ENCODE measurements around the gene RMP24.
"Not testable (repeated sequence)": the region's sequence is repeated elsewhere in the genome, so short reads cannot be mapped to it uniquely, and the experiment has no call there.

The RMP24 gene

GRCh38 chr18:35972197-35973000, at the start of gene RMP24:
RMP24 (plus strand) TSS chr18:35972679.
- peak; percentile 95 to 98 (median 96) for DNase-seq

GRCh38 chr18:35923939-35924684, 48.4 kb upstream of the RMP24 start:
- no peak for DNase-seq

- no peak for DNase-seq
Measured at GRCh38 chr18:35926884-35927283, 45.6 kb upstream of the RMP24 start.

- no peak for DNase-seq
Measured at GRCh38 chr18:35927430-35927829, 45.0 kb upstream of the RMP24 start.

- no peak for DNase-seq
Measured at GRCh38 chr18:35933982-35934381, 38.5 kb upstream of the RMP24 start.

- DNase-seq: no peak
Measured at GRCh38 chr18:35934891-35935290, 37.6 kb upstream of the RMP24 start.

GRCh38 chr18:35935805-35936204, 36.7 kb upstream of the RMP24 start:
- no peak for DNase-seq

GRCh38 chr18:35936951-35937350, 35.5 kb upstream of the RMP24 start:
- no peak for DNase-seq

GRCh38 chr18:35938158-35938557, 34.3 kb upstream of the RMP24 start:
- DNase-seq: no peak

- DNase-seq: no peak
Measured at GRCh38 chr18:35938562-35938961, 33.9 kb upstream of the RMP24 start.

GRCh38 chr18:35939138-35939537, 33.3 kb upstream of the RMP24 start:
- peak in 3 of 4 experiments; percentile 6 to 36 (median 12) for DNase-seq

GRCh38 chr18:35941299-35941698, 31.2 kb upstream of the RMP24 start:
- no peak for DNase-seq

GRCh38 chr18:35942133-35942532, 30.3 kb upstream of the RMP24 start:
- no peak for DNase-seq

GRCh38 chr18:35942661-35943060, 29.8 kb upstream of the RMP24 start:
- DNase-seq: no peak

GRCh38 chr18:35948080-35948479, 24.4 kb upstream of the RMP24 start:
- DNase-seq: no peak

- DNase-seq: no peak
Measured at GRCh38 chr18:35949090-35949489, 23.4 kb upstream of the RMP24 start.

GRCh38 chr18:35949903-35950627, 22.4 kb upstream of the RMP24 start:
- DNase-seq: peak; percentile 73 to 85 (median 79)

- DNase-seq: no peak
Measured at GRCh38 chr18:35950628-35950982, 21.9 kb upstream of the RMP24 start.

GRCh38 chr18:35953688-35954087, 18.8 kb upstream of the RMP24 start:
- DNase-seq: no peak

- no peak for DNase-seq
Measured at GRCh38 chr18:35956226-35956625, 16.3 kb upstream of the RMP24 start.

- DNase-seq: no peak
Measured at GRCh38 chr18:35962320-35962719, 10.2 kb upstream of the RMP24 start.

- DNase-seq: no peak
Measured at GRCh38 chr18:35964319-35964718, 8.2 kb upstream of the RMP24 start.

- DNase-seq: not testable (repeated sequence)
Measured at GRCh38 chr18:35967866-35968265, 4.6 kb upstream of the RMP24 start.
